HepG2 (cell line): Measurements from ENCODE around the gene GJA8.
"Not testable (repeated sequence)": the region's sequence is repeated elsewhere in the genome, so short reads cannot be mapped to it uniquely, and the experiment has no call there.

Experiments
- HNRNPL ChIP-seq: fragments of 200-400 bp; formaldehyde crosslinking; IDR thresholded peaks from 2 replicates; pipeline ENCODE4 v1.6.1; 2017; ENCODE audit warnings: mild to moderate bottlenecking, low read depth, low read length
- KDM4B ChIP-seq: sonication (generic); formaldehyde crosslinking; IDR thresholded peaks from 2 replicates; pipeline ENCODE4 v1.4.0; 2020; ENCODE audit warnings: missing genetic modification reagents
- REST ChIP-seq, 2 experiments: IDR thresholded peaks; 2 replicates each; pipeline ENCODE4 v1.6.1; 2011 to 2012; ENCODE audit warnings: low read length in 2 of 2, borderline replicate concordance in 1 of 2, low read depth in 1 of 2, mild to moderate bottlenecking in 1 of 2, moderate library complexity in 1 of 2
- ZNF264 ChIP-seq: sonication (generic); formaldehyde crosslinking; IDR thresholded peaks from 2 replicates; pipeline ENCODE4 v1.4.0; 2020; ENCODE audit warnings: missing genetic modification reagents
- ZNF530 ChIP-seq: sonication (generic); formaldehyde crosslinking; IDR thresholded peaks from 2 replicates; pipeline ENCODE4 v1.5.0; 2020; ENCODE audit warnings: low read depth, mild to moderate bottlenecking, missing genetic modification reagents
- TF ChIP-seq, protein P1 (sequence below): sonication (generic); formaldehyde crosslinking; IDR thresholded peaks from 2 replicates; pipeline ENCODE4 v1.5.0; 2020; ENCODE audit warnings: mild to moderate bottlenecking, missing genetic modification reagents, moderate library complexity

DNA sequence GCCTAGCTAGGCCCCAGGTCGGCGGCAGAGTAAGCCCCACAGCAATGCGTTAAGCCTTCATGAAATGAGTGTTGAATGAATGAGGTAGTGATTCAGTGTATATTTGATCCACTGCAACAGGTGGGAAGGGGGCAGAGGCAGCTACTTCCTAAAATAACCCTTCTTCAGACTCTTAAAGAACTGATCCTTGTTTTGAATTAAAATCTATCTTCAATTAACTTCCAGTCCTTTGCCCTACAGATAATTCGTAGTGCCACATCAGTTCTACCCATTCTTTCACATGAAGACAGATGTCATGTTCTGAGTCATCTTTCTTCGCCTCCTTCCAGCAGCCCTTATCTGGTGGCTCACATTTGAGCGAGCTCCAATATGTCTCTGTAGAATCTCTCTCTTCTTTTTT lies 24.6 kb downstream of the GJA8 start:
- TF ChIP-seq REST (IDR thresholded peaks at IDR 0.05; ENCODE audit: borderline replicate concordance in 1 of 2, low read depth in 1 of 2, low read length in 2 of 2); ZNF264 (CRISPR knock-in tag); ZNF530 (CRISPR knock-in tag); HNRNPL; KDM4B (CRISPR knock-in tag): not testable (repeated sequence)
- TF ChIP-seq, protein P1, sequence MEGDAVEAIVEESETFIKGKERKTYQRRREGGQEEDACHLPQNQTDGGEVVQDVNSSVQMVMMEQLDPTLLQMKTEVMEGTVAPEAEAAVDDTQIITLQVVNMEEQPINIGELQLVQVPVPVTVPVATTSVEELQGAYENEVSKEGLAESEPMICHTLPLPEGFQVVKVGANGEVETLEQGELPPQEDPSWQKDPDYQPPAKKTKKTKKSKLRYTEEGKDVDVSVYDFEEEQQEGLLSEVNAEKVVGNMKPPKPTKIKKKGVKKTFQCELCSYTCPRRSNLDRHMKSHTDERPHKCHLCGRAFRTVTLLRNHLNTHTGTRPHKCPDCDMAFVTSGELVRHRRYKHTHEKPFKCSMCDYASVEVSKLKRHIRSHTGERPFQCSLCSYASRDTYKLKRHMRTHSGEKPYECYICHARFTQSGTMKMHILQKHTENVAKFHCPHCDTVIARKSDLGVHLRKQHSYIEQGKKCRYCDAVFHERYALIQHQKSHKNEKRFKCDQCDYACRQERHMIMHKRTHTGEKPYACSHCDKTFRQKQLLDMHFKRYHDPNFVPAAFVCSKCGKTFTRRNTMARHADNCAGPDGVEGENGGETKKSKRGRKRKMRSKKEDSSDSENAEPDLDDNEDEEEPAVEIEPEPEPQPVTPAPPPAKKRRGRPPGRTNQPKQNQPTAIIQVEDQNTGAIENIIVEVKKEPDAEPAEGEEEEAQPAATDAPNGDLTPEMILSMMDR (CRISPR knock-in tag), result not testable (repeated sequence)
